ENCODE results near the gene AGAP1. TPM values are rescaled to one million over a fixed set of nuclear protein-coding genes. Genes with fewer than 3 reads are reported as not detected.
A peak's percentile ranks its signal among the peaks of the same experiment; 100 is the strongest.

AGAP1 gene
- total RNA-seq, 1 donor from 2014 or later: 20.4 TPM

DNA sequence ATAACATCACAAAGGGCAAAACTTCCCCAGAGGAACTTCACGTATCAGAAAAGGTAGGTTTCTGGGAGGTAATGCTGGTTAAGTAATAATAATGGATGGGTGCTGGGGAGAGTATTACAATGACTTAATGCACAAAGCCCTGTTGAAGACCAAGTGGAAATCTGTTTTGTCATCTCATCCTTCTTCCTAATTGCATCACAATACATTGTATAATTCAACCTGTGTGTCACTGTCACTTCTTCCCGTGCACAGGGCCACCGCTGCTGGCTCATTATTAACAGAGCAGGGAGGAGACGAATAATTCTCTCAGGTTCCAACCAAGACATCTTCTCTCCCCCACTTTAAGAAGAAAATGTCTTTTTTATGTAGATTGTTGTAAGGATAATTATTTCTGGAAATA lies 290.9 kb downstream of the AGAP1 start:
- peaks cover 10% of the 10 kb centered on the region for H3K4me1 Mint-ChIP-seq
- H3K9me3 Mint-ChIP-seq: no peaks in the 10 kb centered on the region
- peaks cover 14% of the 10 kb centered on the region for H3K36me3 Mint-ChIP-seq
- H3K4me2 ChIP-seq: no peak overlapping the region
- H3F3A ChIP-seq (ENCODE audit: low read depth): no peaks in the 10 kb centered on the region
- peaks cover 17% of the 10 kb centered on the region for H4K20me1 ChIP-seq (ENCODE audit: low read depth)
- H3K27ac Mint-ChIP-seq: no peak overlapping the region
- no peak overlapping the region for H3K9ac ChIP-seq
- H3K4me3 ChIP-seq: no peak overlapping the region
- TF ChIP-seq, protein P1, sequence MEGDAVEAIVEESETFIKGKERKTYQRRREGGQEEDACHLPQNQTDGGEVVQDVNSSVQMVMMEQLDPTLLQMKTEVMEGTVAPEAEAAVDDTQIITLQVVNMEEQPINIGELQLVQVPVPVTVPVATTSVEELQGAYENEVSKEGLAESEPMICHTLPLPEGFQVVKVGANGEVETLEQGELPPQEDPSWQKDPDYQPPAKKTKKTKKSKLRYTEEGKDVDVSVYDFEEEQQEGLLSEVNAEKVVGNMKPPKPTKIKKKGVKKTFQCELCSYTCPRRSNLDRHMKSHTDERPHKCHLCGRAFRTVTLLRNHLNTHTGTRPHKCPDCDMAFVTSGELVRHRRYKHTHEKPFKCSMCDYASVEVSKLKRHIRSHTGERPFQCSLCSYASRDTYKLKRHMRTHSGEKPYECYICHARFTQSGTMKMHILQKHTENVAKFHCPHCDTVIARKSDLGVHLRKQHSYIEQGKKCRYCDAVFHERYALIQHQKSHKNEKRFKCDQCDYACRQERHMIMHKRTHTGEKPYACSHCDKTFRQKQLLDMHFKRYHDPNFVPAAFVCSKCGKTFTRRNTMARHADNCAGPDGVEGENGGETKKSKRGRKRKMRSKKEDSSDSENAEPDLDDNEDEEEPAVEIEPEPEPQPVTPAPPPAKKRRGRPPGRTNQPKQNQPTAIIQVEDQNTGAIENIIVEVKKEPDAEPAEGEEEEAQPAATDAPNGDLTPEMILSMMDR (IDR thresholded peaks at IDR 0.05): no peak
- TF ChIP-seq EZH2phosphoT487 (IDR thresholded peaks at IDR 0.05) (no peak), EZH2 (IDR thresholded peaks at IDR 0.05) (no peak)
- H3K27ac ChIP-seq: no peak overlapping the region
- H3K36me3 ChIP-seq: no peaks in the 10 kb centered on the region
- DNase-seq (ENCODE audit: low spot score): no peak
- H3K27me3 ChIP-seq: no peaks in the 10 kb centered on the region
- H3K4me3 Mint-ChIP-seq: no peak overlapping the region
- H3K4me1 ChIP-seq: no peaks in the 10 kb centered on the region
- H2AFZ ChIP-seq (replicated peaks): no peak overlapping the region
- no peaks in the 10 kb centered on the region for H3K27me3 Mint-ChIP-seq (ENCODE audit: insufficient read depth, low read depth)
- no peaks in the 10 kb centered on the region for H3K79me2 ChIP-seq (ENCODE audit: low read depth)
- no peaks in the 10 kb centered on the region for H3K9me3 ChIP-seq (ENCODE audit: low read depth)

DNA sequence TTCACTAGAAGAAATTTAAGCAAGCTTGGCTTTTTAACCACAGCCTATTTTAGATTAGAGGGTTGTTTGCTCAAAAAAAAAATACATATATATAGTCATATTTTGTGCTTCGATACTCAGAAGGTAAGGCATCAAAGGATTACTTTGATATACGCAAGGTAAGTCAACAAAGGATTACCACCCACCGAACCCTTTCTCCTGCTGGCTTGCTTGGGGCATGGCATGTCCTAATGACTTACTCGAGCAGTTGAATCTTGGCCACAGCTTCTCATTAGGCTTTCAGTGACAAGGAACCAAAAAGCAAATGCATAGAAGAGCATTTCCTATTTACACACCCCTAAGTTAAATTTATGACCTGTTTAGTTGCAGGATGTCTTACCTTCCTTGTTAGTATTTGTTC lies 295.7 kb downstream of the AGAP1 start:
- Histone ChIP-seq H3K36me3 (no peaks in the 10 kb centered on the region), H3K79me2 (ENCODE audit: low read depth) (no peaks in the 10 kb centered on the region), H3K4me3 (no peak overlapping the region), H3K4me2 (no peak overlapping the region), H3F3A (ENCODE audit: low read depth) (no peaks in the 10 kb centered on the region), H3K27me3 (no peaks in the 10 kb centered on the region), H3K4me1 (no peaks in the 10 kb centered on the region), H4K20me1 (ENCODE audit: low read depth) (peaks cover 20% of the 10 kb centered on the region), H2AFZ (replicated peaks) (no peak overlapping the region), H3K9ac (no peak overlapping the region), H3K9me3 (ENCODE audit: low read depth) (no peaks in the 10 kb centered on the region), H3K27ac (no peak overlapping the region)
- Mint-ChIP-seq H3K4me3 (no peak overlapping the region), H3K36me3 (peaks cover 13% of the 10 kb centered on the region), H3K27me3 (ENCODE audit: insufficient read depth, low read depth) (no peaks in the 10 kb centered on the region), H3K9me3 (no peaks in the 10 kb centered on the region), H3K27ac (no peak overlapping the region), H3K4me1 (peaks cover 7% of the 10 kb centered on the region)
- no peak for TF ChIP-seq EZH2phosphoT487 (IDR thresholded peaks at IDR 0.05)
- no peak for TF ChIP-seq EZH2 (IDR thresholded peaks at IDR 0.05)
- TF ChIP-seq, protein P1 (IDR thresholded peaks at IDR 0.05): no peak
- no peak for DNase-seq (ENCODE audit: low spot score)

DNA sequence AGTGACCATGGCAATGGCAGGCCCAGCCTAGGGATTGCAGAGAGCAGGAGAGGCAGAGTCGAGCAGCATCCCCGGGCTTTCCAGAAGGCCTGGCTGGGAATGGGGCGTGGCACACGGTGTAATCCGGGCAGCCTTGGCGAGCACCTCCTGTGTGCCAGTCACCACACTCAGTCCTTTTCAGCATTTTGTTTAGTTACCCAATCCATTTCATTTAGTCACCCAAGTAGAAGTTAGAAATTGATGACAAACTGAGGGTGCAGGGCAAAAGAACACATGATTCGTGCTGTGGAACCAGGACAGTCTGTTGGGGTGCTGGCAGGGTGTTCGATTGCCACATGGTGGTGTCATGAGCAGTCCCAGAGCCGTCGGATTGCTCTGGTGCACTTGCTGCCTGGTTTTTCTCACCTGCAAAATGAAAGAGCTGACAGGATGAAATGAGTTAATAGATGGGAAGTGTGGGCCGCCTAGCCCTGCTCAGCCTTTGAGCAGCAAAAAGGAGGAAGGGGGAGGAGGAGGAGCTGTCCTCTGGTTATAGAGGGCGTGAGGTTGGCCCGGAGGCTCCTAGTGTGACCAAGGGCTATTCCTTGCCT lies 299.4 kb downstream of the AGAP1 start:
- TF ChIP-seq EZH2 (IDR thresholded peaks at IDR 0.05) (no peak), EZH2phosphoT487 (IDR thresholded peaks at IDR 0.05) (no peak)
- TF ChIP-seq, protein P1 (IDR thresholded peaks at IDR 0.05): peak; percentile 53
- H3K27ac Mint-ChIP-seq: no peak overlapping the region
- H2AFZ ChIP-seq (replicated peaks): no peak overlapping the region
- H3F3A ChIP-seq (ENCODE audit: low read depth): no peaks in the 10 kb centered on the region
- no peak overlapping the region for H3K27ac ChIP-seq
- H3K27me3 ChIP-seq: no peaks in the 10 kb centered on the region
- no peak overlapping the region for H3K9ac ChIP-seq
- no peaks in the 10 kb centered on the region for H3K9me3 Mint-ChIP-seq
- H3K9me3 ChIP-seq (ENCODE audit: low read depth): no peaks in the 10 kb centered on the region
- H3K4me2 ChIP-seq: no peak overlapping the region
- H3K4me3 Mint-ChIP-seq: no peak overlapping the region
- H3K4me1 ChIP-seq: no peaks in the 10 kb centered on the region
- no peaks in the 10 kb centered on the region for H3K36me3 ChIP-seq
- H3K4me3 ChIP-seq: no peak overlapping the region
- peaks cover 20% of the 10 kb centered on the region for H4K20me1 ChIP-seq (ENCODE audit: low read depth)
- H3K4me1 Mint-ChIP-seq: peaks cover 3% of the 10 kb centered on the region
- peak; percentile 42 for DNase-seq (ENCODE audit: low spot score)
- H3K27me3 Mint-ChIP-seq (ENCODE audit: insufficient read depth, low read depth): no peaks in the 10 kb centered on the region
- H3K79me2 ChIP-seq (ENCODE audit: low read depth): no peaks in the 10 kb centered on the region
- H3K36me3 Mint-ChIP-seq: peaks cover 13% of the 10 kb centered on the region

Data from neural progenitor cell (in vitro differentiated cells).